VCaP (cell line): Measurements from ENCODE around the gene AR.

ENCODE experiments used
- H3K27ac ChIP-seq: fragments of 450-650 bp; 2 replicates; pipeline ENCODE4 v1.5.1; 2017
- CTCF ChIP-seq: fragments of 450-650 bp; conservative IDR thresholded peaks from 2 replicates; pipeline ENCODE4 v1.5.1; 2017; ENCODE audit warnings: mild to moderate bottlenecking, moderate library complexity

The AR gene

GRCh38 chrX:67599532-67599931 is 55.7 kb downstream of the AR start:
- no peak overlapping the region for H3K27ac ChIP-seq
- no peak for TF ChIP-seq CTCF

- no peak overlapping the region for H3K27ac ChIP-seq
- TF ChIP-seq CTCF = no peak
Measured at GRCh38 chrX:67601771-67602170, 58.0 kb downstream of the AR start.

GRCh38 chrX:67604979-67605703 is 61.3 kb downstream of the AR start:
- TF ChIP-seq CTCF = no peak
- H3K27ac ChIP-seq = no peak overlapping the region

GRCh38 chrX:67607466-67607865 is 63.6 kb downstream of the AR start:
- no peak overlapping the region for H3K27ac ChIP-seq
- no peak for TF ChIP-seq CTCF

- TF ChIP-seq CTCF = no peak
Measured at GRCh38 chrX:67610282-67610681, 66.5 kb downstream of the AR start.

GRCh38 chrX:67612231-67612630 is 68.4 kb downstream of the AR start:
- no peak overlapping the region for H3K27ac ChIP-seq
- TF ChIP-seq CTCF = no peak

More at GRCh38 chrX:67610282-67610681, 66.5 kb downstream of the AR start:
- no peak overlapping the region for H3K27ac ChIP-seq

GRCh38 chrX:67613366-67613765 is 69.5 kb downstream of the AR start:
- no peak overlapping the region for H3K27ac ChIP-seq
- no peak for TF ChIP-seq CTCF
